Heart right ventricle (tissue), 16 donors: ENCODE measurements around the gene FUZ. TPM values are rescaled to one million over a fixed set of nuclear protein-coding genes. Genes with fewer than 3 reads are reported as not detected.
A peak's percentile ranks its signal among the peaks of the same experiment; 100 is the strongest.

ENCODE experiments used
- ATAC-seq, 8 donors: fragments of 200-7000 bp; cut with Tn5 transposase; one replicate each; pipeline ENCODE4 v1.9.1; 2020; ENCODE audit warnings: mild to moderate bottlenecking in 8 of 8, moderate library complexity in 8 of 8, moderate number of reproducible peaks in 1 of 8
- DNase-seq, 2 donors: peaks; one replicate each; pipeline ENCODE4 v3.0.0-alpha.2; 2020
- H3K27ac ChIP-seq, 10 donors: fragments of 200-600 bp; sonication (generic) in 2 of 10; one replicate each; pipeline versions ENCODE4 v1.5.0 to v1.8.0; 2020 to 2022; ENCODE audit warnings: mild to moderate bottlenecking in 3 of 10
- H3K27me3 ChIP-seq, 7 donors: fragments of 200-600 bp; one replicate each; pipeline ENCODE4 v1.8.0; 2021 to 2022; ENCODE audit warnings: mild to moderate bottlenecking in 2 of 7
- H3K36me3 ChIP-seq, 9 donors: fragments of 200-600 bp; sonication (generic) in 1 of 9; one replicate each; pipeline versions ENCODE4 v1.5.0 to v1.8.0; 2020 to 2022; ENCODE audit warnings: mild to moderate bottlenecking in 2 of 9
- H3K4me1 ChIP-seq, 9 donors: fragments of 200-600 bp; sonication (generic) in 1 of 9; one replicate each; pipeline versions ENCODE4 v1.5.0 to v1.8.0; 2020 to 2022; ENCODE audit warnings: mild to moderate bottlenecking in 4 of 9
- H3K4me3 ChIP-seq, 10 donors: fragments of 200-600 bp; sonication (generic) in 2 of 10; one replicate each; pipeline versions ENCODE4 v1.5.0 to v1.8.0; 2020 to 2022; ENCODE audit warnings: mild to moderate bottlenecking in 7 of 10, moderate library complexity in 2 of 10
- H3K9me3 ChIP-seq, 11 donors: fragments of 200-600 bp in 10 of 11; sonication (generic) in 2 of 11; one replicate each; pipeline versions ENCODE4 v1.5.0 to v1.8.0; 2013 to 2022; ENCODE audit warnings: mild to moderate bottlenecking in 2 of 11, control low read depth in 1 of 11, moderate library complexity in 1 of 11
- CTCF ChIP-seq, 9 donors: fragments of 200-600 bp; sonication (generic) in 2 of 9; IDR thresholded peaks; one replicate each; pipeline versions ENCODE4 v1.5.0 to v1.8.0; 2021 to 2022; ENCODE audit warnings: antibody characterized with exemption in 9 of 9, mild to moderate bottlenecking in 5 of 9, moderate library complexity in 1 of 9
- whole genome bisulfite sequencing, 2 donors: extraction: QIAGEN DNeasy Blood & Tissue Kit; methylation state at CpG; one replicate each; pipeline ENCODE4 v1.1.7; 2013; ENCODE audit warnings: inconsistent platforms in 1 of 2; 5-methylcytosine and 5-hydroxymethylcytosine counted together
- intact Hi-C, 10 donors: fragments of 100-400 bp; cut with DNase I; formaldehyde crosslinking; loops; one replicate each; pipeline versions ENCODE4 v1.11.1 to v1.14.2; 2022
- polyA plus RNA-seq, 2 donors: library from polyadenylated mRNA; stranded (reverse); fragments of 200-250 nt; gene quantifications; one replicate each; pipeline ENCODE4 v1.2.3, GENCODE V29; 2013
- total RNA-seq, 10 donors: library from RNA; stranded (reverse); fragmentation: NEBNext Ultra II Directional in 3 of 10; extraction: Animal tissue kit (Norgen Biotek cat#: 25700) in 3 of 10; gene quantifications; one replicate each; pipeline versions ENCODE4 v1.2.1 to v1.2.4, GENCODE V29; 2021 to 2023
- donor health status: Arrhythmogenic right ventricular cardiomyopathy.
- donor health status: ischemic (EF 13 %, LVEDD 7.1; RV severe dilation, severe dysfunction).
- donor health status: healthy with polysubstance abuse.
- donor health status: DM: no; HTN: yes; CAD: no.
- donor health status: DM: no; HTN: no; CAD: no.
- donor health status: ischemic (EF 25% LVEDD 6.9; RV normal size, moderate dysfunction).
- donor health status: ischemic (EF 25% LVEDD 5.7; RV mildly dilated, moderate dysfunction).
- donor health status: healthy.
- donor health status: DM: yes; HTN: yes; CAD: no.
- donor health status: Ischemic cardiomyopathy.
- donor health status: ischemic (EF 35%, LVEDD 5.7; RV mildly dilated, moderate dysfunction).
- donor health status: nonischemic (EF 11% LVEDD 7.7; RV severe dilation, severe dysfunction).
- donor health status: DM: yes; HTN: yes; CAD: no.
- donor health status: PGD.
- donor health status: ischemic (EF 29% LVEDD 5.4; RV normal size, mild dysfunction).
- donor health status: nonischemic (EF 23%, LVEDD 6.1; RV moderate dilation, normal function).

The FUZ gene
- total and polyA plus RNA-seq, 12 donors, result 11.4 to 24.1 (median 14.9) TPM

- peak overlapping the region in 1 of 10 donors; percentile 60 for H3K27ac ChIP-seq
- no peak for TF ChIP-seq CTCF (IDR thresholded peaks at IDR 0.05)
- ATAC-seq (no peak), DNase-seq (no peak)
- WGBS, 2 donors, result 88 to 90% methylated on average over 8 of the region's 8 CpGs
- peaks cover 0 to 73% (median 34%) of the 10 kb centered on the region in 9 donors for H3K36me3 ChIP-seq
- no peaks in the 10 kb centered on the region for H3K9me3 ChIP-seq
- no peak overlapping the region for H3K4me3 ChIP-seq
- H3K27me3 ChIP-seq, result no peaks in the 10 kb centered on the region
- intact Hi-C loops, result no loop called here
- peaks cover 0 to 26% (median 0%) of the 10 kb centered on the region in 9 donors for H3K4me1 ChIP-seq
These were observed 32.2 kb downstream of the FUZ start for GRCh38 chr19:49780861-49781260.

GRCh38 chr19:49779731-49780555, 33.1 kb downstream of the FUZ start:
- intact Hi-C loops, result no loop called here
- H3K36me3 ChIP-seq, result peaks cover 0 to 72% (median 25%) of the 10 kb centered on the region in 9 donors
- H3K27ac ChIP-seq, result peak overlapping the region in 1 of 10 donors; percentile 60
- no peak for TF ChIP-seq CTCF (IDR thresholded peaks at IDR 0.05)
- no peaks in the 10 kb centered on the region for H3K9me3 ChIP-seq
- WGBS, 2 donors, result 81 to 84% methylated on average over 11 of the region's 11 CpGs
- H3K4me1 ChIP-seq, result peaks cover 0 to 26% (median 0%) of the 10 kb centered on the region in 9 donors
- H3K4me3 ChIP-seq, result no peak overlapping the region
- H3K27me3 ChIP-seq, result no peaks in the 10 kb centered on the region
- no peak for DNase-seq
- peak in 3 of 8 donors; percentile 14 to 38 (median 20) for ATAC-seq

GRCh38 chr19:49776371-49776764, 36.7 kb downstream of the FUZ start:
- Histone ChIP-seq H3K27me3 (no peaks in the 10 kb centered on the region), H3K4me3 (no peak overlapping the region), H3K36me3 (peaks cover 0 to 58% (median 0%) of the 10 kb centered on the region in 9 donors), H3K4me1 (peaks cover 0 to 32% (median 4%) of the 10 kb centered on the region in 9 donors), H3K9me3 (no peaks in the 10 kb centered on the region), H3K27ac (no peak overlapping the region)
- DNase-seq (no peak), ATAC-seq (no peak)
- WGBS, 2 donors, result 90 to 95% methylated on average over 6 of the region's 6 CpGs
- intact Hi-C loops, result no loop called here
- TF ChIP-seq CTCF (IDR thresholded peaks at IDR 0.05), result no peak

- H3K27ac ChIP-seq, result no peak overlapping the region
- ATAC-seq (peak in 1 of 8 donors; percentile 31), DNase-seq (no peak)
- peaks cover 0 to 27% (median 4%) of the 10 kb centered on the region in 9 donors for H3K4me1 ChIP-seq
- H3K36me3 ChIP-seq, result peaks cover 0 to 63% (median 0%) of the 10 kb centered on the region in 9 donors
- WGBS, 2 donors, result 94 to 95% methylated on average over 20 of the region's 20 CpGs
- no peak for TF ChIP-seq CTCF (IDR thresholded peaks at IDR 0.05)
- no peaks in the 10 kb centered on the region for H3K27me3 ChIP-seq
- H3K9me3 ChIP-seq, result no peaks in the 10 kb centered on the region
- no peak overlapping the region for H3K4me3 ChIP-seq
- intact Hi-C loops, result no loop called here
These were observed 37.2 kb downstream of the FUZ start for GRCh38 chr19:49775742-49776370.
